Measurements from ENCODE around the gene DEAF1. TPM values are rescaled to one million over a fixed set of nuclear protein-coding genes. Genes with fewer than 3 reads are reported as not detected.

DEAF1 gene
- total and polyA plus RNA-seq, 3 experiments from 2014 or later: 36.3 to 54.6 (median 52.1) TPM

DNA sequence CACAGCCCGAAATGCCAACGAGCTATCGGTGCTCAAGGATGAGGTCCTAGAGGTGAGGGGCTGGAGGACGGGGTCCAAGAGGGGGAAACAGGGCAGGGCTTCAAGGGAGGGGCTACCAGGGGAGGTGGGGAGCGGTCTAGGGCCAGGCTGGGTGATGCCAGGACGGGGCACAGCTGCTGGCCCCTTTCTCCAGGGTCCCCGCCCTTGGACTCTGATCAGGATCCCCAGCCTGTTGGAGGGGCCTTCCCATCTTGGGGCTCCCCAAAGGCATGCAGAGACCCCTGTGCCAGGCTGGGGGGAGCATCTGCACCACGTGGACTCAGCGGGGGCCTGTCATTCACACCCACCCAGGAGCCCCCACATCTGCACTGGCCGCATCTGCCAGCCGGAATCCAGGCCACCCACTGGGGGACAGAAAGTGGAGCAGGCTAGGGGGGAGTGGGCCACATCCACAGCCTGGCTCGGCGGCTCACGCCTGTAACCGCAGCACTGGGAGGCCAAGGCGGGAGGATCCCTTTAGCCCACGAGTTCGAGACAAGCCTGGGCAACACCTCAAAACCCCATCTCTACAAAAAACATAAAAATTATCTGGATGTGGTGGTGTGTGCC lies 29.9 kb upstream of the DEAF1 start:
- Mint-ChIP-seq H3K27ac (no peak overlapping the region), H3K4me1 (peaks cover 7 to 35% (median 8%) of the 10 kb centered on the region in 3 donors), H3K4me3 (peak overlapping the region; percentile 52 to 79 (median 67)), H3K27me3 (peaks cover 7 to 14% of the 10 kb centered on the region in 2 donors), H3K9me3 (no peaks in the 10 kb centered on the region), H3K36me3 (no peaks in the 10 kb centered on the region)
- no peak overlapping the region for H3K4me3 ChIP-seq (ENCODE audit: low read length)
- peaks cover 37% of the 10 kb centered on the region for H3K4me1 ChIP-seq (ENCODE audit: insufficient read depth, low read length)
- ChIA-PET CTCF (interaction anchor here (0.9 to 7.4 kb wide), 7 partner anchors 13 to 169 kb away, joined by 3 to 69 read pairs (median 5); partner anchors contain the start of genes DEAF1 and TMEM80), POLR2A (interaction anchor here (2.9 kb wide), 1 partner anchor 170 kb away, joined by 13 read pairs; no protein-coding TSS in a partner anchor)
- DNase-seq: no peak
- H3K36me3 ChIP-seq (ENCODE audit: insufficient read depth, low read length): no peaks in the 10 kb centered on the region
- H3K27ac ChIP-seq (ENCODE audit: low read depth, low read length): no peak overlapping the region
- H3K9me3 ChIP-seq (ENCODE audit: low read length): no peaks in the 10 kb centered on the region
- peaks cover 19% of the 10 kb centered on the region for H3K27me3 ChIP-seq (ENCODE audit: insufficient read depth, low read length, poor library complexity, severe bottlenecking)

DNA sequence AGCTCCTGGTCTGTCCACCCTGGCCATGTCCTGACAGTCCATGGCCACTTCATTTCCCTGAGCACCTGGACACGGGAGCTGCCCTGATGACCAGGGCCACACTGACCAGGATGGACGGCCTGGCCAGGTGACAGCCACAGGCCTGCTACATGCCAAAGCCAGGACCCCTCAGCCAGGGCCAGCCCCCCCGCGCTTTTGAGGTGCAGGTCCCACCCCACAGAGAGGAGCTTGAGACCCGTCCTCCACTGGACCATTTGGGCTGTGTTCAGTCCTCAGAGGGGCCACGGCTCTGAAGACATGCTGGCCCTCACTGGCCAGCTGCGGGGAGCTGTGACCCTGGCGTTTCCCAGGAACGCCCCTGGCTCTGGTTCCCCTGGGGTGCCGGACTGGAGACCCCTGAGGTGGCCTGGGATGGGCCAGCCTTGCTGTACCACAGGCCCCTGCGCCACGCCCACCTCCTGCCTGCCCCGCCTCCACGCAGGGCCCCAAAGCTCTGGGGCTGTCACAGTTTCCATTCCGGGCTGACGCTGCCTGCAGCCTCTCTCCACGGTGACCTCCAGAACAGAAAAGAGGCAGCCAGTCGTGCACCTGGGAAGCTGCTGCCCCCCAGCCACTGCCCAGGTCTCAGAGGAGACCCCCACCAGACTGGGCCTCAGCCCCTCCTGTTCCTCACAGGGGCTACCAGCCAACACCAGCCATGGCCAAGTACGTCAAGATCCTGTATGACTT lies 29.2 kb upstream of the DEAF1 start:
- Histone ChIP-seq H3K4me3 (ENCODE audit: low read length) (no peak overlapping the region), H3K4me1 (ENCODE audit: insufficient read depth, low read length) (peaks cover 37% of the 10 kb centered on the region), H3K27me3 (ENCODE audit: insufficient read depth, low read length, poor library complexity, severe bottlenecking) (peaks cover 19% of the 10 kb centered on the region), H3K27ac (ENCODE audit: low read depth, low read length) (no peak overlapping the region), H3K9me3 (ENCODE audit: low read length) (no peaks in the 10 kb centered on the region), H3K36me3 (ENCODE audit: insufficient read depth, low read length) (no peaks in the 10 kb centered on the region)
- no peak for DNase-seq
- ChIA-PET CTCF (interaction anchor here (0.9 to 7.4 kb wide), 11 partner anchors 13 to 179 kb away, joined by 3 to 69 read pairs (median 4); partner anchors contain the start of genes DEAF1, LMNTD2 and TMEM80), POLR2A (interaction anchor here (2.9 kb wide), 1 partner anchor 169 kb away, joined by 13 read pairs; no protein-coding TSS in a partner anchor)
- Mint-ChIP-seq H3K27ac (no peak overlapping the region), H3K4me1 (peaks cover 7 to 39% (median 11%) of the 10 kb centered on the region in 3 donors), H3K36me3 (no peaks in the 10 kb centered on the region), H3K9me3 (no peaks in the 10 kb centered on the region), H3K4me3 (peak overlapping the region in 4 of 7 donors; percentile 19 to 66 (median 51)), H3K27me3 (peaks cover 7 to 20% of the 10 kb centered on the region in 2 donors)

DNA sequence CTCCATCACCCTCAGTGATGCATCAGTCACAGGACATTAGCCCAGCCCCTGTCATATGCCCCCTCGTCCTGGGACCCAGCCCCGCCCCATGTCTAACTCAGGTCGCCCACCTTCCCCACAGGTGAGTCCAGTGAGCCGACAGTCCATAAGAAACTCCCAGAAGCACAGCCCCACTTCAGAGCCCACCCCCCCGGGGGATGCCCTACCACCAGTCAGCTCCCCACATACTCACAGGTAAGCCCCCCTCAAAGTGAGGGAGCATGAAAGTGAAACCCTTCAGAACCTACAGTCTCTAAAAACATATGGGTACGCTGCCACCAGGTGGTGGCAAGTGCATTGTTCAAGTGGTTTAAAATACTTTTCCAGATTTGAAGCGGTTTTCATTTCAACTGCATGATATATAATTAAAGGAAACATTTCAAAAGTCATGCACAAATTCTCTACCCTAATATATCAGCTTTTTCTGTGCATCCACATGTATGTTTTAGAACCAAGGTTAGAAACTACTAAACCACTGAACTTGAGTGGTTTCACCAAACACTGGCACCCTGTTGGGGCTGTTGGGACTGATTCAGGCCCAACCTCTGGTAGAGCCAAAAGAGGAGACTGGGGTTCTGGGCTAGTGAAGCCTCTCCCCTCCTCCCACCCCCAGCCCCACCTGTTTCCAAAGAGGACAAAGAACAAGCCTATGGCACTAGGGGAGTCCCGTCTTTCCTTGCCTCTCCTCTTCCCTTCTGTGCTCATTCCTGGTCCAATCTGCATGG lies 28.3 kb upstream of the DEAF1 start:
- POLR2A ChIA-PET: interaction anchor here (0.6 to 1.7 kb wide), 4 partner anchors 9 to 83 kb away, joined by 3 to 4 read pairs (median 4); partner anchors contain the start of gene TMEM80
- Histone ChIP-seq H3K27ac (ENCODE audit: low read depth, low read length) (no peak overlapping the region), H3K9me3 (ENCODE audit: low read length) (no peaks in the 10 kb centered on the region), H3K4me1 (ENCODE audit: insufficient read depth, low read length) (peaks cover 37% of the 10 kb centered on the region), H3K36me3 (ENCODE audit: insufficient read depth, low read length) (no peaks in the 10 kb centered on the region), H3K27me3 (ENCODE audit: insufficient read depth, low read length, poor library complexity, severe bottlenecking) (peaks cover 19% of the 10 kb centered on the region), H3K4me3 (ENCODE audit: low read length) (no peak overlapping the region)
- DNase-seq: peak in 3 of 5 donors; percentile 50 to 74 (median 69)
- H3K27me3 Mint-ChIP-seq: peaks cover 7 to 22% of the 10 kb centered on the region in 2 donors
- peak overlapping the region in 6 of 8 donors; percentile 1 to 91 (median 77) for H3K27ac Mint-ChIP-seq
- peak overlapping the region; percentile 57 to 92 (median 84) for H3K4me3 Mint-ChIP-seq
- no peaks in the 10 kb centered on the region for H3K9me3 Mint-ChIP-seq
- CTCF ChIA-PET: interaction anchor here (0.6 to 7.4 kb wide), 21 partner anchors 12 to 511 kb away, joined by 3 to 69 read pairs (median 4); partner anchors contain the start of genes DEAF1, LMNTD2 and TMEM80
- H3K4me1 Mint-ChIP-seq: peaks cover 7 to 41% (median 11%) of the 10 kb centered on the region in 3 donors
- H3K36me3 Mint-ChIP-seq: no peaks in the 10 kb centered on the region

DNA sequence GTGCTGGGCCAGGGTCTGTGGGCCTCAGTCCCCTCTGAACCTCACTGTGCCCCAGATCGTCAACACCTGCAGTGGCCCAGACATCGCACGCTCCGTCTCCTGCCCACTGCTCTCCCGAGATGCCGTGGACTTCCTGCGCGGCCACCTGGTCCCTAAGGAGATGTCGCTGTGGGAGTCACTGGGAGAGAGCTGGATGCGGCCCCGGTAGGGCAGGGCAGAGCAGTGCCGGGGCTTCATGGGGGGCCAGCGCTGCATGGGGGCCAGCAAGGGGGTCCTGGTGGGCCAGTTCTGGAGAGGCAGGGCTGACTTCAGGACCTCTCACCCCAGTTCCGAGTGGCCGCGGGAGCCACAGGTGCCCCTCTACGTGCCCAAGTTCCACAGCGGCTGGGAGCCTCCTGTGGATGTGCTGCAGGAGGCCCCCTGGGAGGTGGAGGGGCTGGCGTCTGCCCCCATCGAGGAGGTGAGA lies 27.4 kb upstream of the DEAF1 start:
- no peak overlapping the region for H3K4me3 ChIP-seq (ENCODE audit: low read length)
- Mint-ChIP-seq H3K4me1 (peaks cover 7 to 41% (median 11%) of the 10 kb centered on the region in 3 donors), H3K36me3 (no peaks in the 10 kb centered on the region), H3K27ac (no peak overlapping the region), H3K9me3 (no peaks in the 10 kb centered on the region), H3K27me3 (peaks cover 9 to 22% of the 10 kb centered on the region in 2 donors), H3K4me3 (peak overlapping the region in 1 of 7 donors; percentile 34)
- no peak for DNase-seq
- H3K4me1 ChIP-seq (ENCODE audit: insufficient read depth, low read length): peaks cover 31% of the 10 kb centered on the region
- POLR2A ChIA-PET: interaction anchor here (0.5 to 1.7 kb wide), 5 partner anchors 10 to 84 kb away, joined by 3 to 9 read pairs (median 4); partner anchors contain the start of genes DEAF1 and TMEM80
- CTCF ChIA-PET: interaction anchor here (0.6 to 7.4 kb wide), 15 partner anchors 11 to 510 kb away, joined by 3 to 69 read pairs (median 4); partner anchors contain the start of genes DEAF1 and TMEM80
- no peaks in the 10 kb centered on the region for H3K9me3 ChIP-seq (ENCODE audit: low read length)
- H3K27ac ChIP-seq (ENCODE audit: low read depth, low read length): no peak overlapping the region
- H3K36me3 ChIP-seq (ENCODE audit: insufficient read depth, low read length): no peaks in the 10 kb centered on the region
- H3K27me3 ChIP-seq (ENCODE audit: insufficient read depth, low read length, poor library complexity, severe bottlenecking): peaks cover 19% of the 10 kb centered on the region

DNA sequence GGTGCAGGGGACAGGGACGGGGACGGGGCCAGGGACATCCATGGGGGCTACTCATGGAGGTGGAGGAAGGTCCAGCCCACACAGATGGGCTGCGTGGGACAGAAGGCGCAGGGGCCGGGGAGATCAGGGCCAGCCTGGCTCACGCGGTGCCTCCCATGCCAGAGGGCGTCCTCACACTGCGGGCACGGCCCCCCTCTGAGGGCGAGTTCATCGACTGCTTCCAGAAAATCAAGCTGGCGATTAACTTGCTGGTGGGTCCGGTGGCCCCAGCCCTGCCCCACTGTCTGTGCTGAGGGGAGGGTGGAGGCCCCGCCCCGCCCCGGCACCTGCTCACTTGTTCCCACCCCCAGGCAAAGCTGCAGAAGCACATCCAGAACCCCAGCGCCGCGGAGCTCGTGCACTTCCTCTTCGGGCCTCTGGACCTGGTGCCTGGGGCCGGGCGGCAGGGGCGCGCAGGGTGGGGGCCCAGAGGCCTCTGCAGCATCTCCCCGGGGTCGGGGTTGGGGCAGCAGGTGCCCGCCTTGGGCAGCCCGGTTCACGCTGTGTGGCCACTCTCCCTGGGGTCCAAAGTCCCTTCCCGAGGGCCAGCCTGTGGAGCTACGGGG lies 26.8 kb upstream of the DEAF1 start:
- H3K4me3 Mint-ChIP-seq: peak overlapping the region in 6 of 7 donors; percentile 29 to 72 (median 60)
- H3K9me3 ChIP-seq (ENCODE audit: low read length): no peaks in the 10 kb centered on the region
- POLR2A ChIA-PET: interaction anchor here (0.5 to 1.7 kb wide), 6 partner anchors 10 to 168 kb away, joined by 3 to 9 read pairs (median 4); partner anchors contain the start of genes DEAF1 and TMEM80

DNA sequence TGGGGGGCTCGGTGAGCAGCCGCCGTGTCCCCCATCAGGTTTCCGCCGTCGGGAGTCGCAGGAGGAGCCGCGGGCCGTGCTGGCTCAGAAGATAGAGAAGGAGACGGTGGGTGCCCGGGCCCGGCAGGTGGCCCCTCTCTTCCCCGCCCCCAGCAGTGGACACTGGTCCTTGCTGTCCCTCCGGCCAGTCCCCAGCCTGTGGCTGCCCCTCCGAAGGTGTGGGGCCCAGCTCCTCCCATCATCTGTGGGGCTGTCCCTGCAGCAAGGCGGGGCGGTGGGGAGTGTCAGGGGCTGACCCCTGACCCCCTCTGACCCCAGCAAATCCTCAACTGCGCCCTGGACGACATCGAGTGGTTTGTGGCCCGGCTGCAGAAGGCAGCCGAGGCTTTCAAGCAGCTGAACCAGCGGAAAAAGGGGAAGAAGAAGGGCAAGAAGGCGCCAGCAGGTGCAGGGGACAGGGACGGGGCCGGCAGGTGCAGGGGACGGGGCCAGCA lies 26.3 kb upstream of the DEAF1 start:
- Histone ChIP-seq H3K4me3 (ENCODE audit: low read length) (no peak overlapping the region), H3K9me3 (ENCODE audit: low read length) (no peaks in the 10 kb centered on the region), H3K36me3 (ENCODE audit: insufficient read depth, low read length) (no peaks in the 10 kb centered on the region), H3K27me3 (ENCODE audit: insufficient read depth, low read length, poor library complexity, severe bottlenecking) (peaks cover 19% of the 10 kb centered on the region), H3K4me1 (ENCODE audit: insufficient read depth, low read length) (peaks cover 21% of the 10 kb centered on the region), H3K27ac (ENCODE audit: low read depth, low read length) (no peak overlapping the region)
- ChIA-PET POLR2A (interaction anchor here (0.7 to 1.6 kb wide), 3 partner anchors 25 to 167 kb away, joined by 4 to 9 read pairs (median 4); partner anchors contain the start of genes DEAF1, IRF7 and TMEM80), CTCF (interaction anchor here (2.2 to 7.4 kb wide), 5 partner anchors 10 to 185 kb away, joined by 6 to 69 read pairs (median 13); partner anchors contain the start of genes DEAF1 and TMEM80)
- peaks cover 7 to 33% (median 11%) of the 10 kb centered on the region in 3 donors for H3K4me1 Mint-ChIP-seq
- peak overlapping the region in 6 of 7 donors; percentile 29 to 87 (median 68) for H3K4me3 Mint-ChIP-seq
- DNase-seq: no peak
- no peak overlapping the region for H3K27ac Mint-ChIP-seq
- no peaks in the 10 kb centered on the region for H3K9me3 Mint-ChIP-seq
- H3K36me3 Mint-ChIP-seq: no peaks in the 10 kb centered on the region
- peaks cover 14 to 26% of the 10 kb centered on the region in 2 donors for H3K27me3 Mint-ChIP-seq

More for the DNA sequence above, 26.8 kb upstream of the DEAF1 start:
- peaks cover 26% of the 10 kb centered on the region for H3K4me1 ChIP-seq (ENCODE audit: insufficient read depth, low read length)
- no peak overlapping the region for H3K27ac ChIP-seq (ENCODE audit: low read depth, low read length)
- H3K27me3 ChIP-seq (ENCODE audit: insufficient read depth, low read length, poor library complexity, severe bottlenecking): peaks cover 19% of the 10 kb centered on the region
- DNase-seq: peak; percentile 32 to 75 (median 45)
- Mint-ChIP-seq H3K9me3 (no peaks in the 10 kb centered on the region), H3K4me1 (peaks cover 7 to 37% (median 11%) of the 10 kb centered on the region in 3 donors), H3K36me3 (no peaks in the 10 kb centered on the region), H3K27me3 (peaks cover 12 to 22% of the 10 kb centered on the region in 2 donors), H3K27ac (no peak overlapping the region)
- no peaks in the 10 kb centered on the region for H3K36me3 ChIP-seq (ENCODE audit: insufficient read depth, low read length)
- H3K4me3 ChIP-seq (ENCODE audit: low read length): no peak overlapping the region
- CTCF ChIA-PET: interaction anchor here (1.2 to 7.4 kb wide), 8 partner anchors 10 to 186 kb away, joined by 3 to 69 read pairs (median 6); partner anchors contain the start of genes DEAF1 and TMEM80
